CD4-positive, alpha-beta T cell treated with Interleukin-17A for 1 hour (primary cell): ENCODE data around the gene POU2AF3.

ENCODE experiments used
- DNase-seq: peaks from one replicate; pipeline ENCODE4 v3.0.0-alpha.2; 2020

POU2AF3 gene

DNA sequence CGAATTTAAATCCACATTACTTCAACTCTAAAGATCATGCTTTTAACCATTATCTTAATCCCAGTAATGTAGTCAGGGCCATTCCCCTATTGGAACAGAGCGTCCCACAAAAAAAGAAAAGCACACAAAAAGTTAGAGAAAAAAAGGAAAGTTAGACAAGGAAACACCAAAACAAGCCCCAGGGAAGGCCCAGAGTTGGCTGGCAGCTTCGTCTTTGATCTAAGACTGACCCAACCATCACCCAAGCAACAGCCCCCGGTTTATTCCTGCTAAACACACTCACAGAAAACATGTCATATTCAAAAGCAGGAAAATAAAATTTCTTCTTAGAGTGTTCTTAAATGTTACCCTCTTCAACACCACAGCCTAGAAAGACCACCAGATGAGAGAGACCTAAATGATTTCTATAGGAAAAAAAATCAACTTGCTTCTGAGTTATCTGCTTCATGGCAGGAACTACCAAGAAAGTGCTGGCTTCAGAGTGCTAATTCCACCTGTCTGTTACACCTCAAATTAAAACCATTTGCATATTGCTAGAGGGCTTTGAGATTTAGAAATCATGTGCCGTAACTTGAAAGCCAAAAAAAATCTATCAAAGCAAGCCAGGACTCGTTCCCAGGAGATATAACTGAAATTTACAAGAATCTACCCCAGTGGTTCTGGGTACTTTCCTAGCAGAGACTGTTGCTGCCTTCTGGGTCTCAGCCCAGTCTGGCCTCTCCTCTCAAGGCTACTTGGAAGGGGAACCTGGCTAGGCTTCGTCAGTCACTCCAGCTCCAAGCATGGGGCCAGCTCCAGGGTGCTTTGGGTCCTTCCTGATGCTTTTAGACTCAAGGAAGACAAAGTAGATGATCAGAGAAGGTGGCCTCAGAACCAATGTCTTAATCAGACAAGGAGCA is 31.2 kb downstream of the POU2AF3 start:
- DNase-seq: no peak

DNA sequence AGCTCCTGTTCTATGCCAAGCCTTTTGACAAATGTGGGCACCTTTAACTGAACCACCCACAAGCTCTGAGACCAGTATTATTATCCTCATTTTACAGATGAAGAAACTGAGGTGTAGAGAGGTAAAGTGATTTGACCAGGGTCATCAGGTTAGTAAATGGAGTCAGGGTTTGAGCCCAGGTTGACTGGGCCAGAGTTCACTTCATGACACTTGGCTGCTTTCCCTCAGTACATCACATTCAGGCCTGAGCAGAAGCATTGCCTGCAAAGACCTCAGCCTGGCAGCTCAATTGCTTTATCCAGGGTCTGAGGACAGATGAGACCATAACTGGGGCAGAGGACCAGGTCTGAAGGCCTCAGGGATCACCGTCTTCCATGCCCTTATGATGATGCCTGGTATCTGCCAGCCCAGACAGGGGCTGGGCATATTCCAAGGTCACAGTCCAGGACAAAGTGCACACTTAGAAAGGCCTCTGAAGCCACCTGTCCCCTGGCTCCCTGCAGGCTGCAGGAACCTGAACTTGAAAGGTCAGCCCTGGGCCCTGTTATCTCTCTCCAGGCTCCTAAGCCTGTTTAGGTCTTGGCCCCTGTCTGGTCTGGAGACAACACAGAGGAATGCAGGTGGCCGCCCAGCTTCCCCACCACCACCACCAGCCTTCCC is 32.0 kb downstream of the POU2AF3 start:
- no peak for DNase-seq

DNA sequence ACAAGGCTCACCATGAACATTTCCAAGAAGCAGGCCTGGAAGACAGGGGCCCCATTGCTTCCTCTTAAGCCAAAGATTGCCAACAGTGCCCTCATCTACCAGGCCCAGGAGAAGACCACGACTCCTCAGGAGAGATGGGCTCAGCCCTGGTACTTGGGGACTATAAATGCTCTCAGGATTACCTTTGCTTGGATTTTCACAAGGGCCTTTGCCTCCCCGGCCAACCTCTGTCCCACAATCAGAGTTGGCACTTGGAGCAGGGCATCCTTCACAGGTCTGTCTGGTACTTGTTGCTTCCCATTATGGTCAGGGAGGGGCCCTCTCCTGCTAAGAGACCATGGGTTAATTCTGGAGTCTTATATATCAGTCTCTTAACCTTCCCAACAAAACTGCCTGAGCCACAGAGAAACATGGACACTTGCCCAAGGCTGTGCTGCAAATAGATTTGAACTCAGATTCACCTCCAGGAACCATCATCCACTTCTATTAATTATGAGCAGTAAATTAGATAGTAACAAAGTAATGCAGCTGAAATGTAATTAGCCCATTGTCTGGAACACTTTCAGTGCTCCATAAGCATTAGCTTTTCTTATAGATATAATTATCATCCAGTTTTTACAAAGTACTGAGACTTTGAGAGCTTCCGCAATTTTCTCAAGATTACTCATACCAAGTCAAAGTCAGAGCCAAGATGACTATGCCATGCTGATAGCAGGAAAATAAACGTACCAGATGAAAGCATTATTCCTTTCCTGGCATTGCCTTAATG is 33.5 kb downstream of the POU2AF3 start:
- no peak for DNase-seq

DNA sequence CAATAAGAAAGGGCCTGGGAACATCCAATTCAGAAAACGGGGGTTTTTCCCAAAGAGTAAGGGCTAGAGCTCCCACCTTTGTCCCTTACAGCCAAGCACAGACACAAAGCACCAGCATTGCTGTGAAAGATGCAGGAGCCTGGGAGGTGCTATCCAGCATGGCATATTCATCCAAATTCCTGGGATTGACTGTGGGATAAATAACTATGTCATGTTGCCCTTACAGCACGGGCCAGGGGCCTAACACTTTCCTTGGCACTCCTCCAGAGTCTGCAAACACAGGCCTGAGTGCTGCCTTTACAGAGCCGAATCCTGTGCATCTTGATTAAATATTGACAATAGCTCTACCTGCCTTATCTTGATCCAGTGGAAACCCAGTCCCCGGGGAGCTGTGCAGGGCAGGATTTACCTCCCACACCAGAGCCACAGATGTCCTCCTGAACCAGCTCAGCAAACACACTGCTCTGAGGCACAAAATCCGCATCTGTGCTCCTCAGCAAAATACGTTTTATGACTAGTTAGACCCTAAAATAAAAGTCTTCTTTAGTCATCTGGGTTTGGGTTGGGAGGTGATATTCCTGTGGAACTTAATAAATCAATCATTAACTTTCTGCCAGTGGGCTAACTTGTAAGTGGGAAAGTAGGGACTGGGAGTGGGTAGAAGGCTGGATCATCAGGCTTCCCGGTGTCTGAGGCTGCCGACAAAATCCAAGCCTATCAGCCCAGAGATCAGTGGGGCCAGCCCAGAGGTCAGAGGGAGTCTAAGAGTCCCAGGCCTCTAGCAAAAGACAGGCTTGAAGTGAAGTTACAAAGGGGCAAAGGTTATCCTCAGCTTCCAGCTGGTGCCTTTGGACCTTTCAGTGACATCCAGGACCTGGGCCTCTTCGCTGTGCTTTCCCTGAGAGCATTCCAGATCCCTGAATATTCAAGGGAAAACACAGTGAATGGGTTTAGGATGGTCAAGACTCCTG is 36.5 kb downstream of the POU2AF3 start:
- DNase-seq: no peak

DNA sequence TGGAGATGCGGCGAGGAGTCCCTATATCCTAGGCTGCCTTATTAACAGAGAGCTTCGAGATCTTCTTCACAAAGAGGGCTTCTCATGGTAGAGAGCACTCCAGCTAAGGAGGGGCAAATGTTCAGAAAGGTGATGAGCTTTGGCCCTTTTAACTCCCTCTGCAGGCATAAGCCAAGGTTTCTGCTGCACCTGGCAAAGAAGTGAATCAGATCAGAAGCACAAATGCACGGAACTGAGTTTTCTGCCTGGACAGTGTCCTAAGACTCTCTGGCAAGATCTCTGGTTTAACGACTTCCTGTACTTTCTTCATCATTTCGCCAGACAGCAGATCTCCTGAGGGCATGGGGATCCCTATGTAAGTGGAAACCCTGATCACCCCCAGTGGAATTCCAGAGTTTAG is 37.2 kb downstream of the POU2AF3 start:
- no peak for DNase-seq

DNA sequence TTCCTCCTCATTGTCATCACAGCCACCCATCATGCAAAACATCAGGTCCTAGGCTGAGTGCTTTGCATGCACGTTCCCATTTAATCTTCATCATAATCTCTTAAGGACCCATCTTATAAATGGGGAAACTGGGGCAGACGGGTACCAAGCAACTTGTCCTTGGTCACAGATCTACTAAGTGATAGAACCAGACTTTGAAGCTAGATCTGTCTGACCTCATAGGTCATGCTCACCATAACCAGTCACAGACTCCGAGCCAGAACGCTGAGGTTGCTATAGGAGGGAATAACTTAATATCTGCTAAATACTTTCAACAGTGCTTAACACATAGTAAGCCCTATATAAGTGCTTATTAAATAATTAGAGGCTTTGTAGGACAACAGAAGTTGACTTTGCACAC is 37.7 kb downstream of the POU2AF3 start:
- DNase-seq: no peak

DNA sequence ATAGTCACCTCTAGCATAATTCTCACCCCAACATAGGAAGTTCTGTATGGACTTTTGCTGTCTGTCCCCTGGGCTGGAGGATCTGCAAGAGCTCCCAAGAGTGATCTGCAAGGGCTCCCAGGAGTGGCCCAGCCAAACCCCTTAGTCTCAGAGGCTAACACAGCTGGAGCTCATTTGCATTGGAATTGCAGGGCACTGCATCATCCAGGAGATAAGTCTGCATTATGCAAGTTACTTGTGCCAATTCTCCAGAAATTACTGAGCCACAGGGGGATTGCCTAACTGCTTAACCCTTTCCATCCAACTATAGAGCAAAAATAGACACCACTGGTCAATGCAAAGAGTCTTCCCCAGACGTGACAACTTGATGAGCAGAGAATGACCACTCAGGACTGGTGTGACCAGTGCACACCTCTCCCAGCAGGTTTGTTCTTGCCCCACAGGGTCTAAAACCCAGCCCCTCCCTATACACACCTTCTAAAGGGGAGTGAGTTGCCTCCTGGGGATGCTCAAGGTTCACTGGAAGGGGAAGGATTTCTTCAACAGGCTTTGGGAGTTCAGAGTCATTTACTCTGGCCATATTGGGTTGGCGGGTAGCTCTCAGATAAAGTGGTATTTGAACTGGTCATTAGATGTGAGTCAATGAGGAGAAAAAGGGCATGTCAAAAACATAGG is 38.4 kb downstream of the POU2AF3 start:
- DNase-seq: no peak

DNA sequence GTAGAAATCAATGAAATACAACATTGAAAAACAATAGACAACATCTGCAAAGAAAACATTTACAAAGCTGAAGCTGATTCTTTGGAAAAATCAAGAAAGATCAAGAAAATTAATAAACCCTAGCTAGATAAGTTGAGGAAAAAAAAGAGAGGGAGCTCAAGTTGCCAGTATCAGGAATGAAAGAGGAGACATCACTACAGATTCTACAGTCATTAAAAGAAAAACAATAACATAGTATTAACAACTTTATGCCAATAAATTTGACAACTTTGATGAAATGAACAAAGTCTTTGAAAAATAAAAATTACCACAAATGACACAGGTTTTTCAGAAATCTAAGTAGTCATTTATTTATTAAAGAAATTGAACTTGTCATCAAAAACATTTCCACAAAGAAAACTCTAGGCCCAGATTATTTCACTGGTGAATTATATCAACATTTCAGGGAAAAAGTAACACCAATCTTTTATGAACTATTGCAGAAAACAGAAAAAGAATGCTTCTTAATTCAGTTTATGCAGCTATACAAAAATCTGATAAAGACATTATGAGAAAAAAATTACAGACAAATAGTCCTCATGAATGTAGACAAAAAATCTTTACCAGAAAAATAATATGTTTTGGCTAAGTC is 41.5 kb downstream of the POU2AF3 start:
- no peak for DNase-seq

DNA sequence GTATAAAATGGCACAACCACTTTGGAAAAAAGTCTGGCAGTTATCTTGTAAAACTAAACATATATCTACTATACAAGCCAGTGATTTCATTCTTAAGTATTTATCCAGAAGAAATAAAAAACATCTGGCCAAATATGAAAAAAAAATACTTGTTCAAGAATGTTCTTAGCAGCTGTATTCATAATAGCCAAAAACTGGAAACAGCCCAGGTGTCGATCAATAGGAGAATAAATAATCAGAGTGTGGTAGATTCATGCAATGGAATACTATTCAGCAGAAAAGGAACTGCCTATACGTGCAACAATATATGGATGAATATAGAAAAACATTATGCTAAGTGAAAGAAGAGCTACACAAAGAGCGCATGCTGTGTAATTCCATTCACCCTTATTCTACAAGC is 44.0 kb downstream of the POU2AF3 start:
- no peak for DNase-seq

DNA sequence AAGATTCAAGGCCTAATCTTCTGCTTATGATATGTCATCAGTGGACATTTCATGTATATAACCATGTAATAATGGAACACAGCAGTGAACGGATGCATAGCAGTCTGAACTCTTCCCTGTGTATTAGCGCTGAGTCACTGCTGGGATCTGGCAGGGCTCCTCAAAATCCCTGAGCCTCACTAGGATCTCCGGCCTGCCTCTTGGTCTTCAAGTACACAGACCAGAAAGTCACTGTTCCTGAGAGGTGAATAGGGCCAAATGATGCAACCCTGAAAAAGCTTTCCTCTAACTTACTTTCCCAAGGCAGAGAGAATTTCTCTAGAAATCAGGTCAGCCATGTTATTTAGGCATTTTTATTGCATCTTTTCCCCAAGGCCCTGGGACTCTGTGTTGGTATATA is 45.7 kb downstream of the POU2AF3 start:
- no peak for DNase-seq

DNA sequence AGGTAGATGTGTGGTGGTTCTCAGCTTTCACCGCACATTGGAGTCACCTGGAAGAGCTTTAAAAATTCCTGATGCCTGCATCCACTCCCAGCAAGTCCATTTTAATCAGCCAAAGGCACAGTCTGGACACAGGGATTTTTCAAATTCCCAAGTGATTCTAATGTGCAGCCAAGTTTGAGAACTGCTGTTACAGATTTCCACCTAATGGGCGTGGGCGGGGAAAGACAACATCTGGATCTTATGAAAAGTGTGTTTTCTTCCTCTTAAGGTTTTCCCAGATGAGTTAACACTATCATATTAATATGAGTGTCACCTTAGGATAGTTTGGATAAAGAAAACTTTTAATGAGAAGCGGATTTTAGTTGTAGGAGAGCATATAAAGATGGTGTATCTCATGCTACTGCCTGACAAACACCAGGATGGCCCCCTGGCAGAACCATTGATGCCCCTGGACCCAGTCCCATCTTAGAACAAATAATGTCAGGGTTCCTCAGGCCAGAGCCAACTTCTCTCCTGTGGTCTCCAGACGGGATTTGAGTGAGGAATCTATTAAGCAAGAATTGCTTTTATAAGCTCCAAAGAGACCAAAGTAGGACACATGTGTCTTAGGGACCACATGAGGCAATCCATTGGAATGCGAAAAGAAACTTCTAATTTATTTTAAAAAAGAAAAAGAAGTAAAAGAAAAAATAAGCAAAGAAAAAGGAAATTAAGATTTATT is 48.8 kb downstream of the POU2AF3 start:
- no peak for DNase-seq

DNA sequence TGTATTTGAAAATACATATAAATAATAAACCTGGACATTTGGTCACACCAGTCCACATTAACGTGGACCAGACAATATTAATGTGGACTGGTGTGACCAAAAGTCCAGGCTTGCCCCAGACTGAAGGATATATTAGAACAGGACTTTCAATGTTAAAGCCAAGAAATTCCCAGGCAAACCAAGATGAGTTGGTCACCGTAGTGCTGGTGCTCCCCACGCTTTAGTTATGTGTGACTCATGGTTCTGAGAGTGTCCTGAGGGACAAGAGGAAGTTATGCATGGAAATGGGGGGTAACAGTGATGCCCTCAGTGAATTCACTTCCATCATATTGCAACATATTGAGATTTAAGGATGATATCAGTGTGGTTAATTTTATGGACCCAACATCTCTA is 49.4 kb downstream of the POU2AF3 start:
- DNase-seq: no peak

DNA sequence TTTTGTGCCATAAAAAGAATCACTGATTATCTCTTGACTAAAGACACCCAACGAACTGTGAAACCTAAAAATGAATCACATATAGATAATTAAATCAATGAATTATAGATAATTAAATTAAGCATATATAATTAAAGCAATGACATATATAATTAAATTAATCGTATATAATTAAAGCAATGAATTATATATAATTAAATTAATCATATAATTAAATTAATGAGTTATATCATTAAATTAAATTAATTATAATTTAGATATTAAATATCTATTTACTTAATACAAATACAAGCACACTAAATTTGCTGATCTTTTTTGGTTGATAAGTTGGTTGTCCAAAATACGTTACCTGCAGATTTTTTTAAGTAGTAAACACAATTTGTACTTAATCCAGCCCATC is 49.8 kb downstream of the POU2AF3 start:
- no peak for DNase-seq

DNA sequence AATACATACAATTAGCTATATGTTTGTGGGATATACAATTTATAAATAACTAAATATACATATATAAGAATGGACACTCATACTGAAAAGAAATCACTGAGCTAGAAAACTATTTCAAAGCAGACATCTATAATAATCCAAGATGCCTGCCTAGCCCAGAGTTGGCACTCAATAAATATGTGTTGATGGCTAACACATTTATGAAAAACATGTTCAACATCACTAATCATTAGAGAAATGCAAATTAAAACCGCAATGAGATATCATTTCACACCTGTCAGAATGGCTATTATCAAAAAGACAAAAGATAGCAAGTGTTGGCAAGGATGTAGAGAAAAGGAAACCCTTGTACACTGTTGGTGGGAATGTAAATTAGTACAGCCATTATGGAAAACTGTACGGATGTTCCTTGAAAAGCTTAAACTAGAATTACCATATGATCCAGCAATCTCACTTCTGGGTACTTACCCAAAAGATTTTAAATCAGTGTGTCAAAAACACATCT is 50.9 kb downstream of the POU2AF3 start:
- DNase-seq: no peak

DNA sequence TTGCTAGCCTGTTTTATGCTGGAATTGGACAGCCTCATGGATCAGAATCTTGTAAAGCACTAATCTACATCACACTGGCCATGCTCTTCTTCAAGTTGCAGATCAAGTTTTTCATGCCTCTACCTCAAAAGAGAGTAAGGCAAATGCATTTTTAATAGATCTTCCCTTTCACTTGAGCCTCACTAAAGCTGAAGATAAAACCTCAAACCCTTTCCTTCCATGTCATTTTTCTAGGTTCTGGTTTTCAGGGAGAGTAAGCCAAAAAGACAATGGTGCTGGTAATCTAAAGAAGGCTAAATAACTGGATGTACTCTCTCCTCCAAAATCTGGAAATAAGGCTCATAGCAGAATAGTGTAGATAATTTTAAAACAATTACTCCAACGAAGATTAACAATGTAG is 52.5 kb downstream of the POU2AF3 start:
- no peak for DNase-seq

DNA sequence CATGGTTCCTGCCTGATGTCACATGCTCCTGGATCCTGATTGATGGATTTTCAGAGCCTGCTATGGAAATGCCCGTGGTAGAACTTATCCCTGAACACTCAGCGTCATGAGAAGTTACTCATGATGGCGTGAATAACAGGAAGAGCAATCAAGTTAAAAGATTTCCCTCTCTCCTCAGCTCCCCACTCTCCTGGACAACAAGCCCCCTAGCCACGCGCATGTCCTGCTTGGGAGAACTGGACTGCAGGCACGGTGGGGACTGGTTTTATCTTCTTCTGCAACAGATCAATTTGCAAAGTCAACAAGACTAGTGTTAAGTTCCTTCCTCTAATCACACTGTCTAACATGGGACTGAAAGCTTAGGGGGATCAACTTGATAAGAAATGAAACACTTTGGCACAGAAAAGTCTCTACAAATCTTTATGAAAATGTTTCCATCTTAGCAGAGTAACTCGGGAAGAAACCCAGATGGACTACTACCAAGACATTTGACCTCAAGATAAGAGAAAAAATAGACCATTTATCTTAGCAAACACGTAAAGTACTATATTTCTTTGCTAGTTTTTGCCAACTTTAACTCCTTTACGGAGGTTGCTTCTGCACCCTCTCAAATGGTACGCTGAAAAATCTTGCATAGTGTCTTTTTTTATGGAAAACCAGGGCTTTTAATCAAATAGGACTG is 53.2 kb downstream of the POU2AF3 start:
- DNase-seq: no peak

DNA sequence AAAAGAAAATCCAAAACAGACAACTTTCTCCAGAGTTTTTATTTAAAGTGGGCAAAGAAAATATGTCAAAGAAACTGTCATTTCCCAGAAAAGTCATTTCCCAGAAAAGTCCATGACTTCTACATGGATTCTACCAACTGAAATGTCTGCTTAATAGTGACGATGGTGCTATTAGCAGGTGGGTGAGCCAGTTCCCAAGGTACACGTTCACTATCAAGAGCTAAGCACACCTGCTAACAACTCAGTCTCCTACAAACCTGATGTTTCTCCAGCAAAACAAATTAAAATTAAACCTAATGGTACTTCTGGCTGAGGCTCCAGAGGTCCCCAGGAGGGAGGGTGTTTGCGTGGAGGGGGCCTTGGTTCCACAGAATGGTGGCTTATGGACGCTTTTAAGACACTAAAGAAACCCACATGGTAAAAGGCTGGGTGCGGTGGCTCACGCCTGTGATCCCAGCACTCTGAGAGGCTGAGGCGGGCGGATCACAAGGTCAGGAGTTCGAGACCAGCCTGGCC is 53.9 kb downstream of the POU2AF3 start:
- DNase-seq: no peak

DNA sequence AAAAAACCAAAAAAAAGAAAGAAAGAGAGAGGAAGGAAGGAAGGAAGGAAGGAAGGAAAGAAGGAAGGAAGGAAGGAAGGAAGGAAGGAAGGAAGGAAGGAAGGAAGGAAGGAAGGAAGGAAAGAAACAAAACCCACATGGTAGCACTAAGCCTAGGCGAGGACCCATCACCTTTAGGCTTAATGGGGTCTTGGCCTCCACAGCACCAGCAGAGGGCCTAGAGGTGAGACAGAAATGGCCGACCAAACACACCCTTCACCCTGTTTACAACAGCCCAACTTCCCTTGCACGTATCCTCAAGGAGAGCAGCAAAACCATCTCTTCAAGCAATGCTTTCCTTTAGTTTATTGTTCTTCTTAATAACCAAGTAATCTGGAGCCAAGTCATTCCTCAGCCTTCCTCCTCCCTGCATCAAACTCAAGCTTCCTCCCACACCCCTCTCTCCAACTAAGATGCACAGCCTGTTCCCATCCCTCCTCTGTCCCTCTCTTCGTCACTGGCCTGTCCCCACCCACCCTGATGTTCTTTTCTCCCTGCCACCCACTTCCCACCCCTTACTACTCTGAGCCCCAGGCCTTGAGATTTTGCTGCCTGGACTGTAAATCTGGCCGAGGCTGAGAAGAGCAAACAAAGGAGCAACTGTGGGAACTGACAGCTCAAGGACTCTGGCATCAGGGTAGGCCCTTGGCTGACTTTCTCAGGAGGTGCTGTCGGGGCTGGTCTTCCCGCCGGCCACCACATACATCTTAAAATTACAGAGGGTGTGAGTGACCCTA is 54.8 kb downstream of the POU2AF3 start:
- DNase-seq: no peak
